Neural cell (in vitro differentiated cells): Measurements from ENCODE around the gene TRMT44.
A peak's percentile ranks its signal among the peaks of the same experiment; 100 is the strongest.

Experiments
- CTCF ChIP-seq: fragments of 450-650 bp; IDR thresholded peaks from 2 replicates; pipeline ENCODE4 v1.5.1; 2014; ENCODE audit warnings: antibody characterized with exemption, mild to moderate bottlenecking, moderate library complexity; ENCODE audit not compliant: poor library complexity, severe bottlenecking
- EP300 ChIP-seq: fragments of 450-650 bp; conservative IDR thresholded peaks from 2 replicates; pipeline ENCODE4 v1.6.1; 2014; ENCODE audit warnings: antibody characterized with exemption, mild to moderate bottlenecking, moderate library complexity; ENCODE audit not compliant: poor library complexity, severe bottlenecking
- EZH2 ChIP-seq: fragments of 200-600, 300-800 bp; shearing (Covaris generic), sonication (generic); IDR thresholded peaks from 2 replicates; pipeline ENCODE4 v1.6.1; 2014; ENCODE audit warnings: antibody characterized with exemption, low read length, borderline replicate concordance, mild to moderate bottlenecking; ENCODE audit not compliant: insufficient read depth, poor library complexity, severe bottlenecking
- POLR2AphosphoS5 ChIP-seq: IDR thresholded peaks from 2 replicates; pipeline ENCODE4 v1.6.1; 2012
- RAD21 ChIP-seq: fragments of 450-650 bp; conservative IDR thresholded peaks from 2 replicates; pipeline ENCODE4 v1.6.1; 2014; ENCODE audit warnings: antibody characterized with exemption, mild to moderate bottlenecking, moderate library complexity
- TAF1 ChIP-seq: IDR thresholded peaks from 2 replicates; pipeline ENCODE4 v1.6.1; 2012; ENCODE audit warnings: low read depth

GRCh38 chr4:8428288-8429097 is 12.1 kb upstream of the TRMT44 start:
- TF ChIP-seq CTCF, result peak; percentile 33
- peak; percentile 40 for TF ChIP-seq TAF1
- TF ChIP-seq EZH2, result no peak
- peak; percentile 66 for TF ChIP-seq EP300
- peak; percentile 89 for TF ChIP-seq POLR2AphosphoS5
- TF ChIP-seq RAD21, result no peak
